Kidney (tissue), 14 donors: Measurements from ENCODE around the gene HPCAL1. TPM values are rescaled to one million over a fixed set of nuclear protein-coding genes. Genes with fewer than 3 reads are reported as not detected.
A peak's percentile ranks its signal among the peaks of the same experiment; 100 is the strongest.

Experiments
- DNase-seq, 5 donors: peaks; one replicate each; pipeline ENCODE4 v3.0.0-alpha.2; 2013 to 2020
- FAIRE-seq: peaks from 2 replicates; lab custom pipeline; 2012; peaks lifted over from hg19 to GRCh38; lab: Jason Lieb, UNC
- H3K27ac ChIP-seq, 2 donors: one replicate each; pipeline ENCODE4 v1.7.0; 2013; ENCODE audit warnings: low read depth in 2 of 2, low read length in 2 of 2, inconsistent platforms in 1 of 2
- H3K27me3 ChIP-seq: one replicate; pipeline ENCODE4 v1.7.1; 2013; ENCODE audit warnings: low read length, inconsistent platforms; ENCODE audit not compliant: control insufficient read depth, insufficient read depth
- H3K36me3 ChIP-seq, 3 donors: one replicate each; pipeline versions ENCODE4 v1.7.0 to v1.7.1; 2013; ENCODE audit warnings: low read length in 3 of 3, control low read depth in 1 of 3, inconsistent platforms in 1 of 3; ENCODE audit not compliant: insufficient read depth in 3 of 3, control insufficient read depth in 2 of 3
- H3K4me1 ChIP-seq, 3 donors: one replicate each; pipeline versions ENCODE4 v1.7.0 to v1.7.1; 2013; ENCODE audit warnings: low read length in 3 of 3, inconsistent platforms in 1 of 3, low read depth in 1 of 3; ENCODE audit not compliant: control insufficient read depth in 2 of 3, insufficient read depth in 2 of 3
- H3K4me3 ChIP-seq, 3 donors: one replicate each; pipeline versions ENCODE4 v1.7.0 to v1.8.1; 2013; ENCODE audit warnings: low read length in 3 of 3, control low read depth in 1 of 3, inconsistent platforms in 1 of 3
- H3K9ac ChIP-seq, 3 donors: one replicate each; pipeline versions ENCODE4 v1.7.0 to v1.7.1; 2013; ENCODE audit warnings: low read length in 3 of 3, control low read depth in 1 of 3, inconsistent platforms in 1 of 3
- H3K9me3 ChIP-seq, 3 donors: one replicate each; pipeline versions ENCODE4 v1.7.0 to v1.7.1; 2013; ENCODE audit warnings: low read length in 3 of 3, control low read depth in 1 of 3, inconsistent platforms in 1 of 3; ENCODE audit not compliant: control insufficient read depth in 2 of 3, insufficient read depth in 1 of 3
- intact Hi-C: fragments of 100-400 bp; cut with DNase I; formaldehyde crosslinking; loops from one replicate; pipeline ENCODE4 v1.11.1; 2022
- polyA plus RNA-seq: library from polyadenylated mRNA; stranded (reverse); fragments of 350-450 nt; fragmentation: Illumina TruSeq; extraction: RNeasy Lipid Tissue Mini Kit (QIAGEN cat#74804); gene quantifications from one replicate; pipeline ENCODE4 v1.2.3, GENCODE V29; 2014; ENCODE audit warnings: low read depth, low replicate concordance; ENCODE audit not compliant: insufficient read depth
- total RNA-seq: library from RNA; stranded (reverse); fragmentation: NEBNext Ultra II Directional; extraction: Animal tissue kit (Norgen Biotek cat#: 25700); gene quantifications from one replicate; pipeline ENCODE4 v1.2.1, GENCODE V29; 2021
- TF ChIP-seq, protein P1 (sequence below): IDR thresholded peaks from 3 replicates; pipeline ENCODE4 v1.5.1; 2012; ENCODE audit warnings: mild to moderate bottlenecking, moderate library complexity, borderline replicate concordance; ENCODE audit not compliant: insufficient read depth; ENCODE audit errors: extremely low read depth
- donor health status: control.
- donor health status: control.
- donor health status: control.
- donor health status: control.
- donor health status: control.
- donor health status: DM: yes; HTN: yes; CAD: no.
- donor health status: Normal renal cell carcinoma (clear cell type).

Gene HPCAL1
- total and polyA plus RNA-seq, 2 donors from 2014 or later: 47.3 to 121 TPM

DNA sequence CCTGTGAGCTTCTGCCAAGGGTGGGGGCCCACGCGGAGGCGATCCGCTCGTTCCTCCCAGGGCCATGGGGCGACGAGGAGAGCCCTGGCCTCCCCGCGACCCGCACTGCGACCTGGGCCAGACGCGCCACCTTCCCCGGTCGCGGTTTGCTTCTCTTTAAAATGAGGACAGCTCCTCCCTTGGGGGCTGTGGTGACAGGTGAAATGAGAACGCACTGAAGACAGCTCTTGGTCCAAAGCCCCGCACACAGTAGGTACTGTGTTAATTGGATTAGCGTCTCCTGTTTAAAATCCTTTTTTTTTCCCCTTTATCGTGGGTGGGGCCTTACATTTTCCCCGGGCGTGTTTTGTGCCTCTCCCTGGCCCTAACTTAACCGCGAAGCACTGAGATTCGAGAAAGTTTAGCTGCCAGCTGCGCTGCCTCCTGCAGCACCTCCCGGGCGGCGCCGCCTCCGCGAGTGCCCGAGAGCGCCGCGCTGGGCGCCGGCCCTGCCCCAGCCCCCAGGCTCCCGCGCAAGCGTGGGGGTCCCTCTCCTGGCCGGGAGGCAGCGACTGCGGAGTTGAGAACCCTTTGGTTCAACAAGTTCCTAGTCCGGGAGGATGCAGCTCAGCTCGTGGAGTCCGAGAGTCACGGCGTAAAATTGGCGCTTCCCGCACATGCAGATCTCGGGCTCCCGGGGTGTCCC lies 1.1 kb downstream of the HPCAL1 start:
- H3K36me3 ChIP-seq: no peaks in the 10 kb centered on the region
- peak; percentile 75 to 86 (median 82) for DNase-seq
- H3K27ac ChIP-seq: peak overlapping the region; percentile 63 to 67
- H3K4me3 ChIP-seq: peak overlapping the region; percentile 40 to 95 (median 90)
- FAIRE-seq: no peak
- TF ChIP-seq, protein P1, sequence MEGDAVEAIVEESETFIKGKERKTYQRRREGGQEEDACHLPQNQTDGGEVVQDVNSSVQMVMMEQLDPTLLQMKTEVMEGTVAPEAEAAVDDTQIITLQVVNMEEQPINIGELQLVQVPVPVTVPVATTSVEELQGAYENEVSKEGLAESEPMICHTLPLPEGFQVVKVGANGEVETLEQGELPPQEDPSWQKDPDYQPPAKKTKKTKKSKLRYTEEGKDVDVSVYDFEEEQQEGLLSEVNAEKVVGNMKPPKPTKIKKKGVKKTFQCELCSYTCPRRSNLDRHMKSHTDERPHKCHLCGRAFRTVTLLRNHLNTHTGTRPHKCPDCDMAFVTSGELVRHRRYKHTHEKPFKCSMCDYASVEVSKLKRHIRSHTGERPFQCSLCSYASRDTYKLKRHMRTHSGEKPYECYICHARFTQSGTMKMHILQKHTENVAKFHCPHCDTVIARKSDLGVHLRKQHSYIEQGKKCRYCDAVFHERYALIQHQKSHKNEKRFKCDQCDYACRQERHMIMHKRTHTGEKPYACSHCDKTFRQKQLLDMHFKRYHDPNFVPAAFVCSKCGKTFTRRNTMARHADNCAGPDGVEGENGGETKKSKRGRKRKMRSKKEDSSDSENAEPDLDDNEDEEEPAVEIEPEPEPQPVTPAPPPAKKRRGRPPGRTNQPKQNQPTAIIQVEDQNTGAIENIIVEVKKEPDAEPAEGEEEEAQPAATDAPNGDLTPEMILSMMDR: no peak
- intact Hi-C loops: no loop called here
- peaks cover 0 to 31% (median 21%) of the 10 kb centered on the region in 3 donors for H3K4me1 ChIP-seq
- H3K9me3 ChIP-seq: no peaks in the 10 kb centered on the region
- H3K27me3 ChIP-seq: peaks cover 2% of the 10 kb centered on the region
- peak overlapping the region in 2 of 3 donors; percentile 69 to 80 for H3K9ac ChIP-seq

DNA sequence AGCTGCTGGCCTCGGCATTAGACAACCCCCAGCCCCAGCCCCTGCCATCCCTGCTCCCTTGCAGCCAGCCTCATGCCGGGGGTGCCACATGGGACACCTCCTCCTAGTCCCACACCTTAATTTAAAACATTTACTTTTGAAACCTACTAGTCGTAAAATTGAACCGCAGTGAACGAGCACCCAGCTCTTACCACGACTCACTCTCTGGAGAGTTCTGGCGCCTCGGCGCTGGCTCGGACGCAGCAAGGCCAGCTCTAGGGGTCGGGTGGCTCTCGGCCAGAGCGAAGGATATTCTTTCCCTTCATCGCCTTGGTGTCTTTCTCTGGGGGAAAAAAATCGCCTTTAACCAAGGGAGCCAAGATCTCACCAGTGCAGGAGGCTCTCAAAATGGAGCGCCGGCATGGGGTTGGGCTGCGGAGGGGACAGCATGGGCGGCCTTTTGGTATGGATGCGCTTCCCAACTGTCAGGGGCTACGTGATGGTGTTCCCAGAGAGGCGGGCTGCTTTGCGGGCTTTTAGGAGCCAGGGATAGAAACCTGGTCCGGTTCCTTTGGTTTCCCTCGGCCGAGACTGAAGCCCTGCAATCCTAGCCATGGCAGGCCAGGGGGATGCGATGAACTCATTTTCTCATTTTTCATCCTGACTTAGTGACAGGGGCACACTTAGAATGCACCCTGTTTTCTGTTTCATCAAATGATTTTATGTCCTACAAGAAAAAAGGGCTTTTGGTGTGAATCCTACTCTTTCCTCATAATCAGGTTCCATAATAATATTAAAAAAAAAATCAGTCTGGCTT lies 2.0 kb downstream of the HPCAL1 start:
- intact Hi-C loops: no loop called here
- peaks cover 0 to 35% (median 22%) of the 10 kb centered on the region in 3 donors for H3K4me1 ChIP-seq
- TF ChIP-seq, protein P1: no peak
- no peaks in the 10 kb centered on the region for H3K9me3 ChIP-seq
- FAIRE-seq: no peak
- peaks cover 2% of the 10 kb centered on the region for H3K27me3 ChIP-seq
- peak overlapping the region in 1 of 2 donors; percentile 75 for H3K27ac ChIP-seq
- H3K9ac ChIP-seq: peak overlapping the region in 2 of 3 donors; percentile 69 to 80
- H3K36me3 ChIP-seq: no peaks in the 10 kb centered on the region
- peak overlapping the region; percentile 16 to 95 (median 90) for H3K4me3 ChIP-seq
- peak in 3 of 5 donors; percentile 24 to 51 (median 26) for DNase-seq

DNA sequence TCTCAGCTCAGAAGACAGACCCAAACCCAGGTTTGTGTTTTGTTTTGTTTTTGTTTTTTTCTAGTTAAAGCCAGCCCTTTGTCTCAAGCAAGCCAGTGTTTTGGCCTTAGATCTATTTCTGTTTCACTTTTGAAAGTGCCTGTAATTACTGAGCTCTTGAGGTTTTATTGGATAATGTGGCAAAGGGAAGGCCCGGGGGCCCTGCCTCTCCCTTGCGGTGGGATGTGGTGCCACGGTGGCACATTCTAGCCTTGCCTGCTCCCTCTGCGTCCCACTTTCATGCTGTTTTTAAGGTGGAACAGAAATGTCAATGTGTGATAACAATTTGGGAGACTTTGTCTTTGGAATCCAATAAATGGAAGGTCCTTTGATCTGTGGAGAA lies 2.5 kb downstream of the HPCAL1 start:
- FAIRE-seq: no peak
- intact Hi-C loops: no loop called here
- H3K4me1 ChIP-seq: peaks cover 0 to 35% (median 22%) of the 10 kb centered on the region in 3 donors

More for the DNA sequence above, 2.5 kb downstream of the HPCAL1 start:
- H3K4me3 ChIP-seq: peak overlapping the region in 2 of 3 donors; percentile 90 to 95
- H3K36me3 ChIP-seq: no peaks in the 10 kb centered on the region
- peak in 1 of 5 donors; percentile 29 for DNase-seq
- peaks cover 2% of the 10 kb centered on the region for H3K27me3 ChIP-seq
- TF ChIP-seq, protein P1: no peak
- H3K9me3 ChIP-seq: no peaks in the 10 kb centered on the region
- peak overlapping the region in 2 of 3 donors; percentile 12 to 80 for H3K9ac ChIP-seq
- H3K27ac ChIP-seq: peak overlapping the region in 1 of 2 donors; percentile 75
